ENCODE data around the gene SAE1.
"Not testable (repeated sequence)": the region's sequence is repeated elsewhere in the genome, so short reads cannot be mapped to it uniquely, and the experiment has no call there.

SAE1 gene

DNA sequence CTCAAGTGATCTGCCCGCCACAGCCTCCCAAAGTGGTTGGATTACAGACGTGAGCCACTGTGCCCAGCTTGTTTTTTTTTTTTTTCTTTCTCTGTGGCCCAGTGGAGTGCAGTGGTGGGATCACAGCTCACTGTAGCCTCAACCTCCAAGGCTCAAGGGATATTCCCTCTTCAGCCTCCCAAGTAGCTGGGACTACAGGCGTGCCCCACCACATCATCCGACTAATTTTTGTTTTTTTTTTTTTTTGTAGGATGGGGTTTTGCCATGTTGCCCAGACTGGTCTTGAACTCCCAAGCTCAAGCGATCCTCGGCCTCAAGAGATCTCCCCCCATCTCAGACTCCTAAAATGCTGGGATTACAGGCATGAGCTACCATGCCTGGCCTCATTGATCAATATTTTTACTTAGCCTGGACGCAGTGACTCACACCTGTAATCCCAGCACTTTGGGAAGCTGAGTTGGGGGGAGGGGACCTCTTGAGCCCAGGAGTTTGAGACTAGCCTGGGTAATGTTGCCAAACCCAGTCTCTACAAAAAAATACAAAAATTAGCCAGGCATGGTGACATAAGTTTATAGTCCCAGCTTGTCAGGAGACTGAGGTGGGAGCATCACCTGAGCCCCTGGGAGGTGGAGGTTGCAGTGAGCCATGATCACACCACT lies 1.7 kb downstream of the SAE1 start:
- DNase-seq: no peak

- no peak for DNase-seq
Measured at GRCh38 chr19:47133021-47133471, 2.4 kb downstream of the SAE1 start.

DNA sequence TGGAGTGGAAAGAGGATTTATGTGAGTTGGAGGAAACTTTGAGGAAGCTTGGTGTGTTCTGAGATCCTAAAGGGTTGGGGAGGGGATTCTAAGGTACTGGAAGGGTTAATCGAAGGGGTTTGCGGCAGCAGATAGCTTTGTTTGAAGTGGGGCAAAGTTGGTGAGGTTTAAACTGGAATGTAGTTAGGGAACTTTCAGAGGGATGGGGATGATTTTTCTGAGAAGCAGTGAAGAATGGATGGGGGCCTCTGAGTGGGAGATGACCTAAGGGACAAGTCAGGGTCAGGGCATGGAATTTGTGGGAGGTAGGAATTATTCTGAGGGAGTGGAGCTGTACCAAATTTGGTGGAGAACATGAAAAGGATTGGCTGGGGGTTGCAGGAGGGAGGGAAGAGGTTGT lies 3.9 kb downstream of the SAE1 start:
- DNase-seq: no peak

DNA sequence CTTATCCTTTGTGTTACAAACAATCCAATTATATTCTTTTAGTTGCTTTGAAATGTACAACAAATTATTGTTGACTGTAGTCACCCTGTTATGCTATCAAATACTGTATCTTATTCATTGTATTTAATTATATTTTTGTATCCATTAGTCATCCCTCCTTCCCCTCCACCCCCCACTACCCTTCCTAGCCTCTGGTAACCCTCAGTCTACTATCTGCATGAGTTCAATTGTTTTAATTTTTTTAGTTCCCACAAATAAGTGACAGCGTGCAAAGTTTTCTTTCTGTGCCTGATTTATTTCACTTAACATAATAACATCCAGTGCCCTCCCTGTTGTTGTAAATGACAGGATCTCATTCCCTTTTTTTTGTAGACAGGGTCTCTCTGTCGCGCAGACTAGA lies 4.5 kb downstream of the SAE1 start:
- DNase-seq: no peak

DNA sequence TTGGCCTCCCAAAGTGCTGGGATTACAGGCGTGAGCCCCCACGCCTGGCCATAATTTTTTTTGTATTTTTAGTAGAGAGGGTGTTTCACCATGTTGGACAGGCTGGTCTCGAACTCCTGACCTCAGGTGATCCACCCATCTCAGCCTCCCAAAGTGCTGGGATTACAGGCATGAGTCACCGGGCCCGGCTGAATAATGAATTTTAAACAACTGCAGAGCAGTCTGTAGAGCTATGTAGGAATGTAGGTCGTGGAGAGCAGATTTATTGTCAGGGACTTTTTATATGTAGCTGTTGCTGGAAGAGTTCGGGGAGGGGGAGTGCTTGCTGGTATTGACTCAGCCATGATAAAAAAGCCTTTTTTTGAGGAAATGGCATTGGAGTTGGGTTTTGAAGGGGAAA lies 10.6 kb downstream of the SAE1 start:
- not testable (repeated sequence) for DNase-seq

- no peak for DNase-seq
Measured at GRCh38 chr19:47141695-47142094, 11.1 kb downstream of the SAE1 start.

DNA sequence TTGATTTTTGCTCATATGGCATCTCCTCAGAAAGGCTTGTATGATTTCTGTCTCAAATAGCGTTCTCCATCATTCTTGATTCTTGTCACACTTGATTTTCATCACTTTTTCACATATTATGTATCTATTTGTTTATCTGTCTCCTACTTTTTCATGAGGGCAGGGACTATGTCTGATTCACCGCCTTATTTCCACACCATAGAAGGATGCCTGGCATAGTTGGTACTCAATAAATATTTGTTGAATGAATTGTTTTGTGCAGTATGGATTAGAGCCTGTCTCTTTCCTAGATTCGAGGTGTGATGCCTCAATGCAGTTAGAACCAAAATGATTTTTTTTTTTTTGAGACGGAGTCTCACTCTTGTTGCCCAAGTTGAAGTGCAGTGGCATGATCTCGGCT lies 12.1 kb downstream of the SAE1 start:
- no peak for DNase-seq

- no peak for DNase-seq
Measured at GRCh38 chr19:47143322-47144073, 12.9 kb downstream of the SAE1 start.

GRCh38 chr19:47144630-47145029 lies 14.0 kb downstream of the SAE1 start:
- DNase-seq: no peak

- no peak for DNase-seq
Measured at GRCh38 chr19:47145639-47146486, 15.2 kb downstream of the SAE1 start.

DNA sequence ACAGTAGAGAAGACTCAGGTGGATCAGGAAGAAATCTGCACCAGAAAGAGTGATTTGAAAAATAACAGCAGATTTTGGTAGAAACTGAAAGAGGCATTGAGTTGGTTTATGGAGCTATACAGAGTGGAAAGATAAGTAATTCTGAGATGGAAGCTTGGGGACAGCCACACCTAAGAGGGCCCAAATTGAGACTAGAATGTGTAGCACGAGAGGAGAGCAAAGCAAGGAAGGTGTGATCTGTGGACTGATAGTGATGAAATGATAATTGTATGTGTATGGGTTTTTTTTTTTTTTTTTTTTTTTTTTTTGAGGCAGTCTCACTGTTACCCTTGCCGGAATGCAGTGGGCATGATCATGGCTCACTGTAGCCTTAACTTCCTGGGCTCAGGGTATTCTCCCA lies 16.3 kb downstream of the SAE1 start:
- no peak for DNase-seq

- DNase-seq: no peak
Measured at GRCh38 chr19:47151627-47152026, 21.0 kb downstream of the SAE1 start.

DNA sequence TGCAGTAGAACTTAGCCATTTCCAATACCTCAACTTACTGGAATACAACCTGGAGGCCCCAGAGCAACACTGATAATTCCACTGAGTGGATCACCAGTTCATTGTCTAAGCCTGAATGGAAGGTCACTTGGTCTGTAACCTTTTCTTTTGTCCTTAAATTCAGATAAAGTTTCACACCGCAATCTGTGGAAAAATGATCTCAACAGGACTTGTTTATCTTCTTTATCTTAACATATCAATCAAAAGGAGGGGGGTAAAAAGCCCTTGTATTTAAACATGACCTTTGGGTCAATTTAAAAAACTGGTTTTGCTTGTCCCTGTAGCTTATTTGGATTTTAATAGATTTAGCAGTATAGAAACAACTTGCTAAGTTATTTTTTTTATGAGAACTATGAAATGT lies 21.6 kb downstream of the SAE1 start:
- no peak for DNase-seq

- DNase-seq: no peak
Measured at GRCh38 chr19:47152632-47153031, 22.0 kb downstream of the SAE1 start.

DNA sequence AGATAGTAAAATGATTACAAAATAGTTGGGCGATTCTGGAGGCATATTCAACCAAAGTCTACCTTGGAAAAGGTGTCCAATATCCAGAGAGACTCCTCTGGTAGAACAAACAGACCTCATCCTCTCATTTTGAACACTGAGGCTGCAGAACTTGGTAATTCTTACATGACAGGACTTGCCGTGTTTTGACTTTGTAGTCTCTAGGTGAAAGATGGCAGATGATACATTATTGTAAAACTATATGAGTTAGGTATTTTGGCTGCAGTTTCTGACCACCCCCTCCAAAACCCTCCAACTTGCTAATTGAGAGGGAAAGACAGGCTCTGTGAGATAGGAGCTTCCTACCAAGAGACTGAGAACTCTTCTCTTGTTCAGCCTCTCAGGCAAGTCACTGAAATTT lies 22.6 kb downstream of the SAE1 start:
- no peak for DNase-seq

- DNase-seq: no peak
Measured at GRCh38 chr19:47155148-47155547, 24.5 kb downstream of the SAE1 start.

- no peak for DNase-seq
Measured at GRCh38 chr19:47156861-47157430, 26.3 kb downstream of the SAE1 start.

GRCh38 chr19:47157431-47158321 lies 27.0 kb downstream of the SAE1 start:
- DNase-seq: no peak

DNA sequence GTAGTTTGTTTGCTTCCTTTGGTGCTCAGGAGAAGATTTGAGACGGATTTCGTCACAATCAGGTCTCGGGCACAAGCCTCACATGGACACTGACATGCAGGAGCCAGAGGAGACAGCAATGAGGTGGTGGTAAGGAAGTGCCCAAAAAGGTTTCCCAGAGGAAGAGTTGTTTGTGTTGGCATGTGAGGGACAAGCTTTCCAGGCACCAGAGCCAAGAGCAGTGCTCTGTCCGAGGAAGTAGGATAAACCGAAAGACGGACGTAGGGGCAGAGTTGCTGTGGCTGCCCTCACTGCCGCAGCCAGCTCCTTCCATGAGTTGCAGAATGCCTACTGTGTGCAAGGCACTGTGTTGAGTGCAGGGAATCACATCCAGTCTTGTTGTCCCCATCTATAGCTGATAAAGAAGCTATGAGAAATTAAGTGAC lies 27.7 kb downstream of the SAE1 start:
- DNase-seq: no peak

GRCh38 chr19:47158879-47159503 lies 28.4 kb downstream of the SAE1 start:
- DNase-seq: no peak

DNA sequence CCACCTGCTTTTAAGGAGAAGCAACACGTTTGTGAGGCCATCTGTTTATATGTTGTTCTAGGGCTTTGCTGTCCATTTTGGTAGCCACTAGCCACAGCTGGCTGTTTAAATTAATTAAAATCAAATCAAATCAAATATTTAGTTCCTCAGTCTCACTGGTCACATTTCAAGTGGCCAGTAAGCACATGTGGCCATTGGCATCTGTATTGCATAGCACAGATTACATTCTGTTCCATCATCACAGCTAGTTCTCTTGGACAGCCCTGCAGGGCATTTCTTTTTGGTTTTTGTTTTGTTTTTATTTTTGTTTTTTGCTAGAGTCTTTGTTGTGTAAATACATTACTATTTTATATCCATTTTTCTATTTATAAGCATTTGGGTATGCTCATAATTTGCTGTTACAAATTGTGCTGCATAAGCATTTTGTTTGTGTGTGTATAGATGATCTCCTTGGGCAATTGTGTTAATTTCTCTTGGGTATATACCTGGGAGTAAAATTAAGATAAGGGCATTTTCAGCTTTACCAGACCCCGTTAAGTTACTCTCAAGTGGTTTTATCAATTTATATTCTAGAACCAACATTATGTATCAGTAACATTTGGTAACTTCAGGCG lies 31.3 kb downstream of the SAE1 start:
- no peak for DNase-seq
